ENCODE results near the gene DYSF. TPM values are rescaled to one million over a fixed set of nuclear protein-coding genes. Genes with fewer than 3 reads are reported as not detected.

Gene DYSF
- total RNA-seq, 1 donor from 2014 or later, result 11.1 TPM

DNA sequence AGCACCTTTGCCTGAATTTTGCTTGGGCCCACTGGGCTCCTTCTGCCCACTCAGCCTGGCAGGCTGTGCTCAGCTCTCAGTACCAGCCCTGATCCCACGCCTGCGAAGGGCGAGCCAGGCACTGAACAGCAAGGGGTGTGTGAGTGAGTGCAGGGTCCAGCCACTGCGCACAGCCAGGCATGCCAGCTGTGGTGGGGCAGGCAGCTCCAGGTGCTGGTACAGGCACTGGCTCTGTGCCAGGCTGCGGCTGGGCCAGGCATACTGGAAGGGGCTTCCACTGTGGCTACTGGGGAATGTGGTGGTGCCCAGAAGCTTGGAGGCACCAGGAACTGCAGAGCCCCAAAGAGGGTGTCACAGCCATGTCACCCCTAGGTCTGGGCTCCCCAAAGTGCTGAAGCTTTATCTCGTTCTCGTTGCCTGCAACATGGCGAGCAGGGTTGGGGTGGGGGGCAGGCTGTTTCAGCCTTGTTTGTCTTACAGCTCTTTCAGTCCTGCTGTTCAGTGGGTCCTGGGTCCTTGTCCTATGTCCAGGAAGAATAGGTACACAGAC, 8.8 kb downstream of the DYSF start:
- no peak overlapping the region for H3K4me3 Mint-ChIP-seq (ENCODE audit: unreplicated experiment)
- H3K27me3 Mint-ChIP-seq (ENCODE audit: unreplicated experiment), result peaks cover 2% of the 10 kb centered on the region

DNA sequence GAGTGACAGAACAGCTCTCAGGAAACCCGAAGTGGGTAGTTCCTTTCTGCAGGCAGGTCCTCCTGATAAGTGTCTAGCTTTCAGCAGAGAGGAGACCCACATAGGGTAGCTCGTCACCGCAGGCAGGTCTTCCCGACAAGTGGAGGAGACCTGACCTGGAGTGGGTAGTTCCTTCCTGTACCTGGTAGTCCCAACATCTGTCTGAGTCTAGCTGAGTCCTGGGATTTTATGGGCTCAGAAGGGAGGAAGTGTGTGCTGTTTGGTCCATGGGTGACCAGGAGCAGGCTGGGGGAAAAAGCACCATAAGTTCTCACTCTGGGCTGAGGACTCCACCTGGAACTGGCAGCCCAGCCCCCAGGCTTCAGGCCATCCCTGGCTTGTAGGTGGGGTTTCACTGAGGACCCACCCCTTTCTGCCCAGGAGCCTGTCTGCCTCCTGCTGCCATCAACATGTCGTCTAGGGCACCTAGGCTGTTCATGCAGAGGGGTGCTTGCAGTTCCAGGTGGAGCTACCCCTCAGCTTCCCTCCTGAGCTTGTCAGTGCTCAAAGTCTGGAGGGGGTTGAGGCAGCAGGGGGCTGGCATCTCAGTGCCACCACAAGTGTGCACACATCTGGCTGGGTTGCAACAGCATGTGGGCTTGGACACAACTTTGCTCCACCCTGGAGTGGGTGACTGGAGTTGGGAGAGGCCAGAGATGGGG, 9.4 kb downstream of the DYSF start:
- H3K27me3 Mint-ChIP-seq (ENCODE audit: unreplicated experiment), result no peaks in the 10 kb centered on the region
- no peak overlapping the region for H3K27ac Mint-ChIP-seq (ENCODE audit: unreplicated experiment)
- no peak for DNase-seq
- H3K36me3 Mint-ChIP-seq (ENCODE audit: unreplicated experiment), result peaks cover 5% of the 10 kb centered on the region
- no peaks in the 10 kb centered on the region for H3K9me3 Mint-ChIP-seq (ENCODE audit: unreplicated experiment)
- H3K4me3 Mint-ChIP-seq (ENCODE audit: unreplicated experiment), result no peak overlapping the region
- peaks cover 20% of the 10 kb centered on the region for H3K4me1 Mint-ChIP-seq (ENCODE audit: low read depth, unreplicated experiment)
- TF ChIP-seq, protein P1, sequence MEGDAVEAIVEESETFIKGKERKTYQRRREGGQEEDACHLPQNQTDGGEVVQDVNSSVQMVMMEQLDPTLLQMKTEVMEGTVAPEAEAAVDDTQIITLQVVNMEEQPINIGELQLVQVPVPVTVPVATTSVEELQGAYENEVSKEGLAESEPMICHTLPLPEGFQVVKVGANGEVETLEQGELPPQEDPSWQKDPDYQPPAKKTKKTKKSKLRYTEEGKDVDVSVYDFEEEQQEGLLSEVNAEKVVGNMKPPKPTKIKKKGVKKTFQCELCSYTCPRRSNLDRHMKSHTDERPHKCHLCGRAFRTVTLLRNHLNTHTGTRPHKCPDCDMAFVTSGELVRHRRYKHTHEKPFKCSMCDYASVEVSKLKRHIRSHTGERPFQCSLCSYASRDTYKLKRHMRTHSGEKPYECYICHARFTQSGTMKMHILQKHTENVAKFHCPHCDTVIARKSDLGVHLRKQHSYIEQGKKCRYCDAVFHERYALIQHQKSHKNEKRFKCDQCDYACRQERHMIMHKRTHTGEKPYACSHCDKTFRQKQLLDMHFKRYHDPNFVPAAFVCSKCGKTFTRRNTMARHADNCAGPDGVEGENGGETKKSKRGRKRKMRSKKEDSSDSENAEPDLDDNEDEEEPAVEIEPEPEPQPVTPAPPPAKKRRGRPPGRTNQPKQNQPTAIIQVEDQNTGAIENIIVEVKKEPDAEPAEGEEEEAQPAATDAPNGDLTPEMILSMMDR (IDR thresholded peaks at IDR 0.05; ENCODE audit: partially characterized antibody, unreplicated experiment), result no peak

More for the DNA sequence above, 8.8 kb downstream of the DYSF start:
- DNase-seq, result no peak
- no peak overlapping the region for H3K27ac Mint-ChIP-seq (ENCODE audit: unreplicated experiment)
- TF ChIP-seq, protein P1 (IDR thresholded peaks at IDR 0.05; ENCODE audit: partially characterized antibody, unreplicated experiment), result no peak
- H3K36me3 Mint-ChIP-seq (ENCODE audit: unreplicated experiment), result peaks cover 5% of the 10 kb centered on the region
- H3K9me3 Mint-ChIP-seq (ENCODE audit: unreplicated experiment), result no peaks in the 10 kb centered on the region
- H3K4me1 Mint-ChIP-seq (ENCODE audit: low read depth, unreplicated experiment), result peaks cover 20% of the 10 kb centered on the region

DNA sequence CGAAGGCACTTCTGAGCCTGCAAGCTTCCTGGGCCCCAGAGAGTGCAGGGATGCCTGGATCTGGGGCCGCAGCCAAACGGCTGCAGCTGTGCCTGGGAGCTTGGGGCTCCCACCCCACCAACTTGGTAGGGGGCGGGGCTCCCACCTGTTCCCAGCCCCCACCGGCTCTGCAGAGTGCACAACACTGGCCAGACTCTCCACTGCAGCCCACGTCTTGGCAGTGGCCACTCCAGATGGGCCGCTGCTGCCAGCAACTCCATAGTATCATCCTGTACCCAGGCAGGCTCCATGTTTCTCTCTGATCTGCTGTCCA, 9.9 kb downstream of the DYSF start:
- peaks cover 5% of the 10 kb centered on the region for H3K36me3 Mint-ChIP-seq (ENCODE audit: unreplicated experiment)
- H3K27ac Mint-ChIP-seq (ENCODE audit: unreplicated experiment), result no peak overlapping the region
- H3K27me3 Mint-ChIP-seq (ENCODE audit: unreplicated experiment), result no peaks in the 10 kb centered on the region
- peaks cover 23% of the 10 kb centered on the region for H3K4me1 Mint-ChIP-seq (ENCODE audit: low read depth, unreplicated experiment)
- no peak for DNase-seq
- H3K4me3 Mint-ChIP-seq (ENCODE audit: unreplicated experiment), result no peak overlapping the region
- TF ChIP-seq, protein P1 (IDR thresholded peaks at IDR 0.05; ENCODE audit: partially characterized antibody, unreplicated experiment), result no peak
- H3K9me3 Mint-ChIP-seq (ENCODE audit: unreplicated experiment), result no peaks in the 10 kb centered on the region

DNA sequence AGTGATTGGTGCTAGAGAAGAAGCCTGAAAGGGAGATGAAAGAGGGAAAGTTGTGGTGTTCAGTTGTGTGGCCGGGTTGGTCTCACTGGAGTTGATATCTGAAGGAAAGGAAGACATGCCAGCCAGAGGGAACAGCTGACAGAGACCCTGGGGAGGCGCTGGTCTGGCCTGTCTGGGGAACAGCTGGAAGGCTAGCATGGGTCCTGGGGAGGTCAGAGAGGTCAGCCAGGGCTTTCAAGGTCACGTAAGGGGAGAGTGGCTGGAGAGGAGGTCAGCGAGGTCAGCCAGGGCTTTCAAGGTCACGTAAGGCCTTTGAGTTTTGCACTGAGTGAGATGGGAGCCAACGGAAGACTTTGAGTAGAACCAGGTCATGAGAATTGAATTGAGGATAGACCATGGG, 11.0 kb downstream of the DYSF start:
- Mint-ChIP-seq H3K27ac (ENCODE audit: unreplicated experiment) (no peak overlapping the region), H3K27me3 (ENCODE audit: unreplicated experiment) (peaks cover 3% of the 10 kb centered on the region), H3K4me1 (ENCODE audit: low read depth, unreplicated experiment) (peaks cover 24% of the 10 kb centered on the region), H3K36me3 (ENCODE audit: unreplicated experiment) (peaks cover 5% of the 10 kb centered on the region), H3K4me3 (ENCODE audit: unreplicated experiment) (no peak overlapping the region), H3K9me3 (ENCODE audit: unreplicated experiment) (no peaks in the 10 kb centered on the region)
- TF ChIP-seq, protein P1 (IDR thresholded peaks at IDR 0.05; ENCODE audit: partially characterized antibody, unreplicated experiment), result no peak
- DNase-seq, result no peak

DNA sequence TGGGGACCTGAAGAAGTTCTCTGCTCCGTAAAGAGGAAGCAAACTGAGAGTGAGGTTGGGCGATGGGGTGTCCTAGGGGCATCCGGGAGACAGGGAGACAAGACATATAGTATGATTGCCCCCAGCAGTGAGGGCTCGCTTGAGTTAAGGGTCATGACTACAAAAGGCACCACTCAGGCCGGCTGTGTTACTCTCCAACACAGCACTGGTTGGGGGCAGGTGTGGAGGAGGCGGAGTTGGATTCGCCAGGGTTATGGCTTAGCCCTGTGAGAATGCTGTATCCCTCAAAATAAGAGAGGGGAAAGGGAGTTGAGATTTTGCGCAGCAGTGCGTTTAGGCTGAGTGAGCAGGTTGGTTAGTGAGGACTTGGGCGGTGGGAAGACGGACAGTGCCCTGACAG, 12.0 kb downstream of the DYSF start:
- no peak overlapping the region for H3K4me3 Mint-ChIP-seq (ENCODE audit: unreplicated experiment)

More for the DNA sequence above, 12.0 kb downstream of the DYSF start:
- H3K27ac Mint-ChIP-seq (ENCODE audit: unreplicated experiment), result no peak overlapping the region
- peaks cover 5% of the 10 kb centered on the region for H3K27me3 Mint-ChIP-seq (ENCODE audit: unreplicated experiment)
- peaks cover 18% of the 10 kb centered on the region for H3K4me1 Mint-ChIP-seq (ENCODE audit: low read depth, unreplicated experiment)
- TF ChIP-seq, protein P1 (IDR thresholded peaks at IDR 0.05; ENCODE audit: partially characterized antibody, unreplicated experiment), result no peak
- no peaks in the 10 kb centered on the region for H3K9me3 Mint-ChIP-seq (ENCODE audit: unreplicated experiment)
- peaks cover 5% of the 10 kb centered on the region for H3K36me3 Mint-ChIP-seq (ENCODE audit: unreplicated experiment)
- DNase-seq, result no peak
